HCT116 (cell line): ENCODE results near the gene LCOR. TPM values are rescaled to one million over a fixed set of nuclear protein-coding genes. Genes with fewer than 3 reads are reported as not detected.
"Not testable (repeated sequence)": the region's sequence is repeated elsewhere in the genome, so short reads cannot be mapped to it uniquely, and the experiment has no call there.

Experiments used
- ATAC-seq: fragments of 200-7000 bp; cut with Tn5 transposase; 2 replicates; pipeline ENCODE4 v1.9.1; 2020; ENCODE audit warnings: mild to moderate bottlenecking, moderate library complexity
- BruUV-seq: library from RNA; stranded (reverse); fragments of 400-500 nt; replicated peaks from 2 replicates; lab custom pipeline; 2021; lab: Mats Ljungman, UMichigan
- CTCF ChIA-PET: fragments of 300-600 bp; sonication (Branson Sonifier 250); formaldehyde crosslinking; loops from one replicate; lab custom pipeline; 2021; ENCODE audit warnings: antibody characterized with exemption; lab: Charles Lee
- POLR2A ChIA-PET: fragments of 300-600, 350-600 bp; sonication (Branson Sonifier 250); formaldehyde crosslinking; loops from one replicate; lab custom pipeline; 2021; ENCODE audit warnings: antibody characterized with exemption; lab: Charles Lee
- RAD21 ChIA-PET, 2 experiments: fragments of 300-600 bp; sonication (Branson Sonifier 250); formaldehyde crosslinking; loops; one replicate each; lab custom pipeline; 2023; ENCODE audit warnings: low total read pairs in 2 of 2; ENCODE audit not compliant: uncharacterized antibody in 2 of 2, unreplicated experiment in 2 of 2, low non-redundant PET in 1 of 2; lab: Charles Lee
- DNase-seq: peaks from one replicate; pipeline ENCODE4 v3.0.0-alpha.2; 2010; ENCODE audit warnings: low read depth, low spot score
- H2AFZ ChIP-seq: fragments of 200-600 bp; shearing (Covaris generic), sonication (generic); 2 replicates; pipeline ENCODE4 v1.6.1; 2017; ENCODE audit warnings: low read depth, mixed run types, mixed read lengths, antibody characterized with exemption, low read length; ENCODE audit not compliant: poor library complexity, severe bottlenecking
- H3K27ac ChIP-seq: 2 replicates; pipeline ENCODE4 v1.5.1; 2012; ENCODE audit warnings: low read depth, low read length
- H3K27me3 ChIP-seq: fragments of 200-600 bp; sonication (generic); 2 replicates; pipeline ENCODE4 v1.6.1; 2016; ENCODE audit warnings: mixed run types, low read length, mixed read lengths; ENCODE audit not compliant: insufficient read depth
- H3K36me3 ChIP-seq, 2 experiments: fragments of 200-500 bp in 1 of 2; fragments of 200-600 bp in 1 of 2; sonication (Bioruptor generic) in 1 of 2; sonication (generic) in 1 of 2; 2 replicates each; pipeline versions ENCODE4 v1.5.1 to v1.6.1; 2014 to 2016; ENCODE audit warnings: low read length in 2 of 2, inconsistent platforms in 1 of 2, mixed read lengths in 1 of 2, mixed run types in 1 of 2; ENCODE audit not compliant: insufficient read depth in 2 of 2, control insufficient read depth in 1 of 2
- H3K4me1 ChIP-seq, 2 experiments: fragments of 200-600 bp in 1 of 2; sonication (generic) in 1 of 2; 2 replicates each; pipeline versions ENCODE4 v1.5.1 to v1.6.1; 2012 to 2017; ENCODE audit warnings: low read length in 2 of 2, inconsistent platforms in 1 of 2, mild to moderate bottlenecking in 1 of 2, mixed read lengths in 1 of 2, mixed run types in 1 of 2, moderate library complexity in 1 of 2; ENCODE audit not compliant: insufficient read depth in 2 of 2, control insufficient read depth in 1 of 2
- H3K4me2 ChIP-seq: fragments of 200-600 bp; sonication (generic); 2 replicates; pipeline ENCODE4 v1.6.1; 2017; ENCODE audit warnings: mixed run types, low read length, mixed read lengths
- H3K4me3 ChIP-seq, 2 experiments: fragments of 200-600 bp in 1 of 2; sonication (generic) in 1 of 2; replicated peaks in 1 of 2; 2 replicates each; pipeline ENCODE4 v1.5.1; 2011 to 2016; ENCODE audit warnings: low read length in 2 of 2, control low read depth in 1 of 2, low read depth in 1 of 2, mild to moderate bottlenecking in 1 of 2, mixed read lengths in 1 of 2, mixed run types in 1 of 2
- H3K79me2 ChIP-seq: fragments of 200-600 bp; sonication (generic); 2 replicates; pipeline ENCODE4 v1.6.1; 2017; ENCODE audit warnings: mild to moderate bottlenecking, mixed run types, low read length, moderate library complexity, mixed read lengths; ENCODE audit not compliant: insufficient read depth
- H3K9ac ChIP-seq: fragments of 200-600 bp; sonication (generic); 2 replicates; pipeline ENCODE4 v1.6.1; 2016; ENCODE audit warnings: low read length, mixed read lengths
- H3K9me2 ChIP-seq: fragments of 200-600 bp; sonication (generic), shearing (Covaris generic); 2 replicates; pipeline ENCODE4 v1.6.1; 2017; ENCODE audit warnings: mixed run types, mild to moderate bottlenecking, moderate library complexity; ENCODE audit not compliant: insufficient read depth
- H3K9me3 ChIP-seq, 2 experiments: fragments of 200-500 bp in 1 of 2; fragments of 200-600 bp in 1 of 2; sonication (Bioruptor generic) in 1 of 2; sonication (generic) in 1 of 2; 2 replicates each; pipeline ENCODE4 v1.6.1; 2014 to 2017; ENCODE audit warnings: low read length in 2 of 2, mixed read lengths in 2 of 2, inconsistent platforms in 1 of 2, low read depth in 1 of 2, mild to moderate bottlenecking in 1 of 2, mixed run types in 1 of 2, moderate library complexity in 1 of 2; ENCODE audit not compliant: control insufficient read depth in 1 of 2, insufficient read depth in 1 of 2
- H4K20me1 ChIP-seq: fragments of 200-600 bp; sonication (generic), shearing (Covaris generic); 2 replicates; pipeline ENCODE4 v1.6.1; 2017; ENCODE audit warnings: mixed run types, mild to moderate bottlenecking, moderate library complexity; ENCODE audit not compliant: insufficient read depth
- ATF3 ChIP-seq: IDR thresholded peaks from 2 replicates; pipeline ENCODE4 v1.6.1; 2012
- CEBPB ChIP-seq: IDR thresholded peaks from 2 replicates; pipeline ENCODE4 v1.6.1; 2012; ENCODE audit warnings: low read depth
- EZH2 ChIP-seq: fragments of 200-600 bp; sonication (generic); IDR thresholded peaks from 2 replicates; pipeline ENCODE4 v1.6.1; 2017; ENCODE audit warnings: antibody characterized with exemption, mixed run types
- EZH2phosphoT487 ChIP-seq: fragments of 200-600 bp; IDR thresholded peaks from 2 replicates; pipeline ENCODE4 v1.6.1; 2018; ENCODE audit warnings: antibody characterized with exemption, borderline replicate concordance
- FOSL1 ChIP-seq: IDR thresholded peaks from 2 replicates; pipeline ENCODE4 v1.6.1; 2012; ENCODE audit warnings: low read depth
- JUND ChIP-seq: IDR thresholded peaks from 2 replicates; pipeline ENCODE4 v1.6.1; 2012
- REST ChIP-seq: IDR thresholded peaks from 2 replicates; pipeline ENCODE4 v1.6.1; 2012; ENCODE audit warnings: low read depth
- SRF ChIP-seq: IDR thresholded peaks from 2 replicates; pipeline ENCODE4 v1.6.1; 2012; ENCODE audit warnings: low read depth
- YY1 ChIP-seq: IDR thresholded peaks from 2 replicates; pipeline ENCODE4 v1.6.1; 2011; ENCODE audit warnings: low read length, low read depth, moderate library complexity, mild to moderate bottlenecking; ENCODE audit not compliant: insufficient replicate concordance; ENCODE audit errors: extremely low read depth
- ZNF274 ChIP-seq: fragments of 200-500 bp; sonication (Bioruptor generic); IDR thresholded peaks from 2 replicates; pipeline ENCODE4 v1.6.1; 2014; ENCODE audit warnings: mild to moderate bottlenecking, low read depth, low read length, inconsistent platforms
- intact Hi-C: fragments of 100-400 bp; cut with micrococcal nuclease; formaldehyde crosslinking; loops from 2 replicates; pipeline ENCODE4 v1.10.0; 2022
- total RNA-seq: library from RNA; stranded (reverse); gene quantifications from one replicate; pipeline ENCODE4 v1.2.1, GENCODE V29; 2021; ENCODE audit not compliant: unreplicated experiment

Gene LCOR
- total RNA-seq, 1 experiment from 2014 or later = 59.9 TPM

- RAD21 ChIA-PET, H3K9ac ChIP-seq, H4K20me1 ChIP-seq, H3K36me3 ChIP-seq, BruUV-seq, CTCF ChIA-PET, intact Hi-C loops, DNase-seq, H3K9me2 ChIP-seq, H3K4me2 ChIP-seq, POLR2A ChIA-PET, ATAC-seq, H3K79me2 ChIP-seq, H2AFZ ChIP-seq, H3K4me1 ChIP-seq, H3K27me3 ChIP-seq, H3K4me3 ChIP-seq, H3K27ac ChIP-seq, H3K9me3 ChIP-seq: not testable (repeated sequence)
Measured at GRCh38 chr10:96943161-96943560, 111.1 kb downstream of the LCOR start.

GRCh38 chr10:96947036-96947435 lies 114.9 kb downstream of the LCOR start:
- POLR2A ChIA-PET = no interaction called here
- no peaks in the 10 kb centered on the region; the same call in 1 of the 2 replicates for H4K20me1 ChIP-seq
- no peaks in the 10 kb centered on the region for H3K27me3 ChIP-seq
- H3K9me2 ChIP-seq = no peaks in the 10 kb centered on the region
- H3K79me2 ChIP-seq = peaks cover 4% of the 10 kb centered on the region; the same call in 1 of the 2 replicates
- H3K9me3 ChIP-seq = no peaks in the 10 kb centered on the region
- no TSS peak for BruUV-seq
- no peak overlapping the region for H3K9ac ChIP-seq
- no peak for ATAC-seq
- CTCF ChIA-PET = no interaction called here
- H3K4me3 ChIP-seq = no peak overlapping the region
- H3K27ac ChIP-seq = no peak overlapping the region
- H3K36me3 ChIP-seq = no peaks in the 10 kb centered on the region
- intact Hi-C loops = no loop called here
- RAD21 ChIA-PET = no interaction called here
- no peak for DNase-seq
- no peak overlapping the region for H2AFZ ChIP-seq
- no peak overlapping the region for H3K4me2 ChIP-seq
- no peaks in the 10 kb centered on the region for H3K4me1 ChIP-seq
- TF ChIP-seq ATF3 = no peak
- no peak for TF ChIP-seq YY1
- no peak for TF ChIP-seq REST
- TF ChIP-seq CEBPB = no peak
- no peak for TF ChIP-seq ZNF274
- TF ChIP-seq JUND = no peak
- no peak for TF ChIP-seq EZH2
- TF ChIP-seq SRF = no peak
- no peak for TF ChIP-seq FOSL1
- no peak for TF ChIP-seq EZH2phosphoT487
